HepG2 (cell line): ENCODE measurements around the gene ANKRD17. TPM values are rescaled to one million over a fixed set of nuclear protein-coding genes. Genes with fewer than 3 reads are reported as not detected.

Source experiments
- AKAP8 ChIP-seq: sonication (generic); formaldehyde crosslinking; IDR thresholded peaks from 2 replicates; pipeline ENCODE4 v1.5.1; 2020; ENCODE audit warnings: mild to moderate bottlenecking, missing genetic modification reagents
- CCDC6 ChIP-seq: sonication (generic); formaldehyde crosslinking; IDR thresholded peaks from 2 replicates; pipeline ENCODE4 v1.8.1; 2022; ENCODE audit warnings: mild to moderate bottlenecking, missing genetic modification reagents, moderate library complexity
- CEBPG ChIP-seq: IDR thresholded peaks from 2 replicates; pipeline ENCODE4 v1.6.1; 2016
- DMAP1 ChIP-seq: IDR thresholded peaks from 2 replicates; pipeline ENCODE4 v1.6.1; 2016
- FOXA3 ChIP-seq: IDR thresholded peaks from 2 replicates; pipeline ENCODE4 v1.6.1; 2016; ENCODE audit warnings: missing genetic modification reagents, missing compliant biosample characterization
- GATAD2A ChIP-seq: IDR thresholded peaks from 2 replicates; pipeline ENCODE4 v1.6.1; 2016
- HMG20A ChIP-seq: IDR thresholded peaks from 2 replicates; pipeline ENCODE4 v1.6.1; 2016; ENCODE audit warnings: borderline replicate concordance
- KLF13 ChIP-seq: sonication (generic); formaldehyde crosslinking; IDR thresholded peaks from 2 replicates; pipeline ENCODE4 v1.4.0; 2020; ENCODE audit warnings: mild to moderate bottlenecking, missing genetic modification reagents
- KLF16 ChIP-seq, 2 experiments: sonication (generic) in 1 of 2; formaldehyde crosslinking in 1 of 2; IDR thresholded peaks; 2 replicates each; pipeline versions ENCODE4 v1.6.1 to v1.8.0; 2016 to 2023; ENCODE audit warnings: missing genetic modification reagents in 2 of 2, missing compliant biosample characterization in 1 of 2
- PPARG ChIP-seq: conservative IDR thresholded peaks from 2 replicates; pipeline ENCODE4 v1.6.1; 2016; ENCODE audit warnings: missing biosample characterization, missing genetic modification reagents
- RAD21 ChIP-seq: fragments of 450-650 bp; formaldehyde crosslinking; IDR thresholded peaks from 2 replicates; pipeline ENCODE4 v1.5.0; 2020; ENCODE audit warnings: mild to moderate bottlenecking
- RNF2 ChIP-seq: fragments of 450-650 bp; conservative IDR thresholded peaks from 2 replicates; pipeline ENCODE4 v1.6.1; 2016; ENCODE audit warnings: low read depth
- SMAD3 ChIP-seq: sonication (generic); formaldehyde crosslinking; IDR thresholded peaks from 2 replicates; pipeline ENCODE4 v1.4.0; 2020; ENCODE audit warnings: missing genetic modification reagents
- SMC3 ChIP-seq: IDR thresholded peaks from 2 replicates; pipeline ENCODE4 v1.6.1; 2011; ENCODE audit warnings: low read length, improper control_type of control experiment
- SPEN ChIP-seq: sonication (generic); formaldehyde crosslinking; IDR thresholded peaks from 2 replicates; pipeline ENCODE4 v1.5.1; 2020; ENCODE audit warnings: low read depth, mild to moderate bottlenecking, missing genetic modification reagents
- TGIF2 ChIP-seq: IDR thresholded peaks from 2 replicates; pipeline ENCODE4 v1.6.1; 2016; ENCODE audit warnings: control low read depth, missing compliant biosample characterization
- U2AF1 ChIP-seq: fragments of 200-400 bp; formaldehyde crosslinking; optimal IDR thresholded peaks from 2 replicates; pipeline ENCODE3; 2017; ENCODE audit warnings: mild to moderate bottlenecking, low read depth, low read length
- YEATS4 ChIP-seq: sonication (generic); formaldehyde crosslinking; IDR thresholded peaks from 2 replicates; pipeline ENCODE4 v1.4.0; 2020; ENCODE audit warnings: missing genetic modification reagents, borderline replicate concordance
- ZFX ChIP-seq: sonication (generic); formaldehyde crosslinking; IDR thresholded peaks from 2 replicates; pipeline ENCODE4 v1.4.0; 2020; ENCODE audit warnings: mild to moderate bottlenecking, low read depth, missing genetic modification reagents, moderate library complexity
- ZFY ChIP-seq: sonication (generic); formaldehyde crosslinking; IDR thresholded peaks from 2 replicates; pipeline ENCODE4 v1.4.0; 2020; ENCODE audit warnings: missing genetic modification reagents
- ZNF124 ChIP-seq: sonication (generic); formaldehyde crosslinking; IDR thresholded peaks from 2 replicates; pipeline ENCODE4 v1.4.0; 2020; ENCODE audit warnings: missing genetic modification reagents
- ZNF264 ChIP-seq: sonication (generic); formaldehyde crosslinking; IDR thresholded peaks from 2 replicates; pipeline ENCODE4 v1.4.0; 2020; ENCODE audit warnings: missing genetic modification reagents
- ZNF367 ChIP-seq: sonication (generic); formaldehyde crosslinking; IDR thresholded peaks from 2 replicates; pipeline ENCODE4 v1.4.0; 2020; ENCODE audit warnings: missing genetic modification reagents, borderline replicate concordance
- ZNF484 ChIP-seq: sonication (generic); formaldehyde crosslinking; IDR thresholded peaks from 2 replicates; pipeline ENCODE4 v1.5.1; 2020; ENCODE audit warnings: mild to moderate bottlenecking, low read depth, missing genetic modification reagents, borderline replicate concordance
- polyA plus RNA-seq, 8 experiments: library from polyadenylated mRNA; depleted of rRNA in 3 of 8; stranded (reverse) in 7 of 8; unstranded in 1 of 8; fragments of >200 nt; fragmentation: Illumina TruSeq in 4 of 8; extraction: Trizol in 4 of 8; gene quantifications; 2 replicates each; pipeline versions ENCODE4 v1.2.1 to v1.2.3, GENCODE V29; 2011 to 2016; ENCODE audit warnings: low read depth in 4 of 8, missing spikeins in 1 of 8, mixed read lengths in 1 of 8; ENCODE audit not compliant: insufficient read depth in 1 of 8
- total RNA-seq, 5 experiments: library from RNA; depleted of rRNA; stranded (reverse); fragments of >200 nt; fragmentation: Illumina TruSeq; extraction: Trizol; gene quantifications; 2 replicates each; pipeline ENCODE4 v1.2.3, GENCODE V29; 2016; ENCODE audit warnings: low read depth in 1 of 5
- TF ChIP-seq, protein P1 (sequence below): sonication (generic); formaldehyde crosslinking; IDR thresholded peaks from 2 replicates; pipeline ENCODE4 v1.5.1; 2020; ENCODE audit warnings: missing genetic modification reagents, mild to moderate bottlenecking, borderline replicate concordance
- TF ChIP-seq, protein P2 (sequence below): sonication (generic); formaldehyde crosslinking; IDR thresholded peaks from 2 replicates; pipeline ENCODE4 v1.4.0; 2020; ENCODE audit warnings: missing genetic modification reagents
- TF ChIP-seq, protein P3 (sequence below): sonication (generic); formaldehyde crosslinking; IDR thresholded peaks from 2 replicates; pipeline ENCODE4 v1.8.1; 2022; ENCODE audit warnings: mild to moderate bottlenecking, missing genetic modification reagents
- TF ChIP-seq, protein P4 (sequence below): IDR thresholded peaks from 2 replicates; pipeline ENCODE4 v1.6.1; 2012; ENCODE audit warnings: low read depth, low read length, improper control_type of control experiment

Gene ANKRD17
- total and polyA plus RNA-seq, 2 of the 13 experiments (the other 11 are each of a cell fraction or from before 2014, with no cell fraction given) = 55.7 to 61.1 TPM

DNA sequence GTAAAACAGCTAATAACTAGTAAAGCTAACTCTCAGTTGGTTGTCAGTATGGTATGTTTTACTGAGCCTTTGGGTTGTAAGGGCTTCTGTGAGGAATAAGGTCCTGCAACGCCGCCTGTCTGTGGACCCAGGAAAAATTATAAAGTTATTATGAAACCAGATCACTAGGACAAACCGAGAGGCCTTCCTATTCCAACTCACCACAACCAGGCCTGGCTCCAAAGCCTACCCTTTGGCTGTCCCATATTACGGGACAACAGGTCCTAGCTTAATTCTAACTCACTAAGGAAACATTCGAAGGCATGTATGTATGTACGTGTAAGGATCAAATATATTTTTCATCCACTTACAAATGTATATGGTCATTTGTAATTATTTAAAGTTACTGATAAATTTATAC lies 1.4 kb downstream of the ANKRD17 start (continued):
- TF ChIP-seq, protein P1, sequence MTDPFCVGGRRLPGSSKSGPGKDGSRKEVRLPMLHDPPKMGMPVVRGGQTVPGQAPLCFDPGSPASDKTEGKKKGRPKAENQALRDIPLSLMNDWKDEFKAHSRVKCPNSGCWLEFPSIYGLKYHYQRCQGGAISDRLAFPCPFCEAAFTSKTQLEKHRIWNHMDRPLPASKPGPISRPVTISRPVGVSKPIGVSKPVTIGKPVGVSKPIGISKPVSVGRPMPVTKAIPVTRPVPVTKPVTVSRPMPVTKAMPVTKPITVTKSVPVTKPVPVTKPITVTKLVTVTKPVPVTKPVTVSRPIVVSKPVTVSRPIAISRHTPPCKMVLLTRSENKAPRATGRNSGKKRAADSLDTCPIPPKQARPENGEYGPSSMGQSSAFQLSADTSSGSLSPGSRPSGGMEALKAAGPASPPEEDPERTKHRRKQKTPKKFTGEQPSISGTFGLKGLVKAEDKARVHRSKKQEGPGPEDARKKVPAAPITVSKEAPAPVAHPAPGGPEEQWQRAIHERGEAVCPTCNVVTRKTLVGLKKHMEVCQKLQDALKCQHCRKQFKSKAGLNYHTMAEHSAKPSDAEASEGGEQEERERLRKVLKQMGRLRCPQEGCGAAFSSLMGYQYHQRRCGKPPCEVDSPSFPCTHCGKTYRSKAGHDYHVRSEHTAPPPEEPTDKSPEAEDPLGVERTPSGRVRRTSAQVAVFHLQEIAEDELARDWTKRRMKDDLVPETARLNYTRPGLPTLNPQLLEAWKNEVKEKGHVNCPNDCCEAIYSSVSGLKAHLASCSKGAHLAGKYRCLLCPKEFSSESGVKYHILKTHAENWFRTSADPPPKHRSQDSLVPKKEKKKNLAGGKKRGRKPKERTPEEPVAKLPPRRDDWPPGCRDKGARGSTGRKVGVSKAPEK (CRISPR knock-in tag) = no peak
- TF ChIP-seq DMAP1 (CRISPR knock-in tag) (peak; percentile 19; the same call in 1 of the 2 replicates), U2AF1 (peak; percentile 6), CEBPG (CRISPR knock-in tag) (0 out of 2 replicates have a peak, but pooled peaks have one; percentile 13), ZFY (peak; percentile 49), HMG20A (no peak), KLF16 (CRISPR knock-in tag; IDR thresholded peaks at IDR 0.05) (0 out of 4 replicates have a peak, but pooled peaks of 1 of the 2 experiments have one; percentile 1), ZNF484 (CRISPR knock-in tag) (no peak), AKAP8 (CRISPR knock-in tag) (no peak), FOXA3 (CRISPR knock-in tag) (no peak), CCDC6 (CRISPR knock-in tag) (no peak), RNF2 (no peak), KLF13 (CRISPR knock-in tag) (no peak), SMAD3 (CRISPR knock-in tag) (0 out of 2 replicates have a peak, but pooled peaks have one; percentile 34), ZNF367 (CRISPR knock-in tag) (no peak), ZNF264 (CRISPR knock-in tag) (0 out of 2 replicates have a peak, but pooled peaks have one; percentile 21), SMC3 (peak; percentile 51; the same call in 1 of the 2 replicates), ZNF124 (no peak), PPARG (CRISPR knock-in tag) (0 out of 2 replicates have a peak, but pooled peaks have one; percentile 48), ZFX (CRISPR knock-in tag) (peak; percentile 86), GATAD2A (CRISPR knock-in tag) (no peak; the same call in 1 of the 2 replicates), RAD21 (CRISPR knock-in tag) (0 out of 2 replicates have a peak, but pooled peaks have one; percentile 17), YEATS4 (CRISPR knock-in tag) (peak; percentile 47; the same call in 1 of the 2 replicates), SPEN (CRISPR knock-in tag) (peak; percentile 31; the same call in 1 of the 2 replicates), TGIF2 (no peak)
- TF ChIP-seq, protein P2, sequence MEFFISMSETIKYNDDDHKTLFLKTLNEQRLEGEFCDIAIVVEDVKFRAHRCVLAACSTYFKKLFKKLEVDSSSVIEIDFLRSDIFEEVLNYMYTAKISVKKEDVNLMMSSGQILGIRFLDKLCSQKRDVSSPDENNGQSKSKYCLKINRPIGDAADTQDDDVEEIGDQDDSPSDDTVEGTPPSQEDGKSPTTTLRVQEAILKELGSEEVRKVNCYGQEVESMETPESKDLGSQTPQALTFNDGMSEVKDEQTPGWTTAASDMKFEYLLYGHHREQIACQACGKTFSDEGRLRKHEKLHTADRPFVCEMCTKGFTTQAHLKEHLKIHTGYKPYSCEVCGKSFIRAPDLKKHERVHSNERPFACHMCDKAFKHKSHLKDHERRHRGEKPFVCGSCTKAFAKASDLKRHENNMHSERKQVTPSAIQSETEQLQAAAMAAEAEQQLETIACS (CRISPR knock-in tag) = no peak
- TF ChIP-seq, protein P3, sequence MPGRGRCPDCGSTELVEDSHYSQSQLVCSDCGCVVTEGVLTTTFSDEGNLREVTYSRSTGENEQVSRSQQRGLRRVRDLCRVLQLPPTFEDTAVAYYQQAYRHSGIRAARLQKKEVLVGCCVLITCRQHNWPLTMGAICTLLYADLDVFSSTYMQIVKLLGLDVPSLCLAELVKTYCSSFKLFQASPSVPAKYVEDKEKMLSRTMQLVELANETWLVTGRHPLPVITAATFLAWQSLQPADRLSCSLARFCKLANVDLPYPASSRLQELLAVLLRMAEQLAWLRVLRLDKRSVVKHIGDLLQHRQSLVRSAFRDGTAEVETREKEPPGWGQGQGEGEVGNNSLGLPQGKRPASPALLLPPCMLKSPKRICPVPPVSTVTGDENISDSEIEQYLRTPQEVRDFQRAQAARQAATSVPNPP = no peak
- TF ChIP-seq, protein P4, sequence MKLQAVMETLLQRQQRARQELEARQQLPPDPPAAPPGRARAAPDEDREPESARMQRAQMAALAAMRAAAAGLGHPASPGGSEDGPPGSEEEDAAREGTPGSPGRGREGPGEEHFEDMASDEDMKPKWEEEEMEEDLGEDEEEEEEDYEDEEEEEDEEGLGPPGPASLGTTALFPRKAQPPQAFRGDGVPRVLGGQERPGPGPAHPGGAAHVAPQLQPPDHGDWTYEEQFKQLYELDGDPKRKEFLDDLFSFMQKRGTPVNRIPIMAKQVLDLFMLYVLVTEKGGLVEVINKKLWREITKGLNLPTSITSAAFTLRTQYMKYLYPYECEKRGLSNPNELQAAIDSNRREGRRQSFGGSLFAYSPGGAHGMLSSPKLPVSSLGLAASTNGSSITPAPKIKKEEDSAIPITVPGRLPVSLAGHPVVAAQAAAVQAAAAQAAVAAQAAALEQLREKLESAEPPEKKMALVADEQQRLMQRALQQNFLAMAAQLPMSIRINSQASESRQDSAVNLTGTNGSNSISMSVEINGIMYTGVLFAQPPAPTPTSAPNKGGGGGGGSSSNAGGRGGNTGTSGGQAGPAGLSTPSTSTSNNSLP = peak; percentile 87
